Lung (tissue), 12 donors: ENCODE results near the gene ELP4. TPM values are rescaled to one million over a fixed set of nuclear protein-coding genes. Genes with fewer than 3 reads are reported as not detected.

ENCODE experiments used
- ATAC-seq: fragments of 200-7000 bp; cut with Tn5 transposase; one replicate; pipeline ENCODE4 v1.9.1; 2020; ENCODE audit warnings: moderate number of reproducible peaks; ENCODE audit not compliant: insufficient read depth, low FRiP score
- DNase-seq, 3 donors: peaks; one replicate each; pipeline ENCODE4 v3.0.0-alpha.2; 2013 to 2017
- H3K27ac ChIP-seq, 2 donors: one replicate each; pipeline ENCODE4 v1.5.1; 2013; ENCODE audit warnings: mild to moderate bottlenecking in 2 of 2, moderate library complexity in 2 of 2, control low read depth in 1 of 2, inconsistent platforms in 1 of 2, low read depth in 1 of 2, low read length in 1 of 2
- H3K27me3 ChIP-seq, 3 donors: one replicate each; pipeline ENCODE4 v1.5.1; 2013; ENCODE audit warnings: low read length in 2 of 3; ENCODE audit not compliant: control insufficient read depth in 3 of 3, insufficient read depth in 3 of 3
- H3K36me3 ChIP-seq, 4 donors: one replicate each; pipeline ENCODE4 v1.5.1; 2013; ENCODE audit warnings: low read length in 4 of 4, mild to moderate bottlenecking in 1 of 4, moderate library complexity in 1 of 4; ENCODE audit not compliant: control insufficient read depth in 4 of 4, insufficient read depth in 4 of 4
- H3K4me1 ChIP-seq, 5 donors: one replicate each; pipeline ENCODE4 v1.5.1; 2013; ENCODE audit warnings: low read length in 5 of 5, mild to moderate bottlenecking in 2 of 5, moderate library complexity in 1 of 5; ENCODE audit not compliant: control insufficient read depth in 5 of 5, insufficient read depth in 5 of 5
- H3K4me3 ChIP-seq: one replicate; pipeline ENCODE4 v1.5.1; 2013; ENCODE audit warnings: mild to moderate bottlenecking, control low read depth, moderate library complexity
- H3K9ac ChIP-seq, 2 donors: one replicate each; pipeline ENCODE4 v1.5.1; 2013; ENCODE audit warnings: low read length in 2 of 2, control low read depth in 1 of 2; ENCODE audit not compliant: insufficient read depth in 1 of 2
- H3K9me3 ChIP-seq, 4 donors: one replicate each; pipeline ENCODE4 v1.5.1; 2013; ENCODE audit warnings: low read length in 3 of 4, mild to moderate bottlenecking in 1 of 4, moderate library complexity in 1 of 4; ENCODE audit not compliant: control insufficient read depth in 4 of 4, insufficient read depth in 3 of 4
- CTCF ChIP-seq: IDR thresholded peaks from 2 replicates; pipeline ENCODE4 v1.5.1; 2012; ENCODE audit warnings: mild to moderate bottlenecking; ENCODE audit errors: control extremely low read depth, extremely low read depth
- WGBS, 2 donors: extraction: QIAGEN DNeasy Blood & Tissue Kit; methylation state at CpG; one replicate each; pipeline ENCODE4 v1.1.7; 2013; 5-methylcytosine and 5-hydroxymethylcytosine counted together
- polyA plus RNA-seq, 2 donors: library from polyadenylated mRNA; stranded (reverse); fragments of 200-250 nt; gene quantifications; one replicate each; pipeline ENCODE4 v1.2.1, GENCODE V29; 2013
- total RNA-seq, 2 donors: library from RNA; depleted of rRNA in 1 of 2; stranded (reverse); fragments of >200 nt in 1 of 2; gene quantifications; one replicate each; pipeline ENCODE4 v1.2.1, GENCODE V29; 2014 to 2021
- donor health status: control.
- donor health status: control.
- donor health status: Bipolar disorder and iron deficiency.
- donor health status: healthy.
- donor health status: DM: yes; HTN: yes; CAD: no.

The ELP4 gene
- total and polyA plus RNA-seq, 4 donors = 7.7 to 47.8 (median 13.7) TPM

- no peaks in the 10 kb centered on the region for H3K4me1 ChIP-seq
- DNase-seq (no peak), ATAC-seq (no peak)
- 92 to 98% methylated on average over 2 of the region's 2 CpGs for WGBS, 2 donors
- no peak overlapping the region for H3K9ac ChIP-seq
- no peak overlapping the region for H3K4me3 ChIP-seq
- peaks cover 0 to 2% (median 0%) of the 10 kb centered on the region in 4 donors for H3K9me3 ChIP-seq
- peaks cover 0 to 23% (median 0%) of the 10 kb centered on the region in 3 donors for H3K27me3 ChIP-seq
- peaks cover 0 to 2% (median 0%) of the 10 kb centered on the region in 4 donors for H3K36me3 ChIP-seq
- no peak overlapping the region for H3K27ac ChIP-seq
- no peak for TF ChIP-seq CTCF
Observed at GRCh38 chr11:31782257-31782656, 272.7 kb downstream of the ELP4 start.

- whole genome bisulfite sequencing, 2 donors = 96 to 98% methylated on average over 6 of the region's 6 CpGs
- no peak for DNase-seq
- peaks cover 0 to 2% (median 0%) of the 10 kb centered on the region in 5 donors for H3K4me1 ChIP-seq
- peaks cover 0 to 2% (median 0%) of the 10 kb centered on the region in 4 donors for H3K36me3 ChIP-seq
- ATAC-seq = no peak
- H3K27ac ChIP-seq = no peak overlapping the region
- no peak overlapping the region for H3K9ac ChIP-seq
- no peaks in the 10 kb centered on the region for H3K9me3 ChIP-seq
- no peak for TF ChIP-seq CTCF
- H3K4me3 ChIP-seq = no peak overlapping the region
- H3K27me3 ChIP-seq = peaks cover 0 to 24% (median 1%) of the 10 kb centered on the region in 3 donors
Observed at GRCh38 chr11:31783252-31783651, 273.7 kb downstream of the ELP4 start.

- Histone ChIP-seq H3K4me3 (no peak overlapping the region), H3K9ac (no peak overlapping the region), H3K36me3 (peaks cover 0 to 2% (median 0%) of the 10 kb centered on the region in 4 donors), H3K27me3 (peaks cover 0 to 25% (median 2%) of the 10 kb centered on the region in 3 donors), H3K27ac (no peak overlapping the region), H3K9me3 (no peaks in the 10 kb centered on the region), H3K4me1 (peaks cover 0 to 2% (median 0%) of the 10 kb centered on the region in 5 donors)
- ATAC-seq (no peak), DNase-seq (no peak)
- 97 to 98% methylated on average over 2 of the region's 2 CpGs for WGBS, 2 donors
- no peak for TF ChIP-seq CTCF
Observed at GRCh38 chr11:31784611-31785010, 275.0 kb downstream of the ELP4 start.
